Subcutaneous abdominal adipose tissue (tissue), 5 donors: ENCODE results near the gene COG1.

Experiments
- H3K27ac ChIP-seq: one replicate; pipeline ENCODE4 v1.7.0; 2013; ENCODE audit warnings: low read depth, mild to moderate bottlenecking, inconsistent platforms, low read length, moderate library complexity
- H3K27me3 ChIP-seq, 5 donors: one replicate each; pipeline ENCODE4 v1.7.0; 2013; ENCODE audit warnings: low read length in 5 of 5, inconsistent platforms in 1 of 5; ENCODE audit not compliant: control insufficient read depth in 5 of 5, insufficient read depth in 4 of 5
- H3K36me3 ChIP-seq, 5 donors: one replicate each; pipeline ENCODE4 v1.7.0; 2013; ENCODE audit warnings: low read length in 5 of 5; ENCODE audit not compliant: control insufficient read depth in 5 of 5, insufficient read depth in 5 of 5
- H3K4me1 ChIP-seq, 5 donors: one replicate each; pipeline ENCODE4 v1.7.0; 2013; ENCODE audit warnings: low read length in 5 of 5, mild to moderate bottlenecking in 3 of 5, moderate library complexity in 1 of 5; ENCODE audit not compliant: control insufficient read depth in 5 of 5, insufficient read depth in 5 of 5
- H3K4me3 ChIP-seq, 5 donors: one replicate each; pipeline ENCODE4 v1.7.0; 2013; ENCODE audit warnings: low read length in 5 of 5, low read depth in 1 of 5
- H3K9ac ChIP-seq, 5 donors: one replicate each; pipeline ENCODE4 v1.7.0; 2013; ENCODE audit warnings: low read length in 5 of 5, mild to moderate bottlenecking in 4 of 5, moderate library complexity in 3 of 5
- H3K9me3 ChIP-seq, 5 donors: one replicate each; pipeline ENCODE4 v1.7.0; 2013; ENCODE audit warnings: low read length in 5 of 5; ENCODE audit not compliant: control insufficient read depth in 5 of 5
- donor health status: healthy.
- donor health status: healthy.
- donor health status: healthy.
- donor health status: healthy.
- donor health status: healthy.

Gene COG1

GRCh38 chr17:73240561-73240960 lies 47.7 kb downstream of the COG1 start:
- no peaks in the 10 kb centered on the region for H3K9me3 ChIP-seq
- H3K4me1 ChIP-seq, result peaks cover 2 to 7% (median 5%) of the 10 kb centered on the region in 5 donors
- no peak overlapping the region for H3K27ac ChIP-seq
- no peak overlapping the region for H3K9ac ChIP-seq
- H3K36me3 ChIP-seq, result peaks cover 20 to 49% (median 31%) of the 10 kb centered on the region in 5 donors
- H3K4me3 ChIP-seq, result no peak overlapping the region
- H3K27me3 ChIP-seq, result no peaks in the 10 kb centered on the region

- no peaks in the 10 kb centered on the region for H3K4me1 ChIP-seq
- peaks cover 8 to 48% (median 23%) of the 10 kb centered on the region in 5 donors for H3K36me3 ChIP-seq
- H3K9me3 ChIP-seq, result no peaks in the 10 kb centered on the region
- H3K27ac ChIP-seq, result no peak overlapping the region
- no peak overlapping the region for H3K9ac ChIP-seq
- H3K27me3 ChIP-seq, result no peaks in the 10 kb centered on the region
- H3K4me3 ChIP-seq, result no peak overlapping the region
Measured at GRCh38 chr17:73247726-73248125, 54.9 kb downstream of the COG1 start.

GRCh38 chr17:73248532-73248931 lies 55.7 kb downstream of the COG1 start:
- Histone ChIP-seq H3K9me3 (no peaks in the 10 kb centered on the region), H3K4me3 (no peak overlapping the region), H3K36me3 (peaks cover 7 to 45% (median 21%) of the 10 kb centered on the region in 5 donors)

GRCh38 chr17:73249700-73250099 lies 56.8 kb downstream of the COG1 start:
- Histone ChIP-seq H3K4me3 (no peak overlapping the region), H3K9me3 (no peaks in the 10 kb centered on the region), H3K27ac (no peak overlapping the region), H3K4me1 (no peaks in the 10 kb centered on the region), H3K36me3 (peaks cover 5 to 38% (median 14%) of the 10 kb centered on the region in 5 donors), H3K9ac (no peak overlapping the region), H3K27me3 (no peaks in the 10 kb centered on the region)

More at GRCh38 chr17:73248532-73248931, 55.7 kb downstream of the COG1 start:
- H3K9ac ChIP-seq, result no peak overlapping the region
- no peaks in the 10 kb centered on the region for H3K4me1 ChIP-seq
- no peak overlapping the region for H3K27ac ChIP-seq
- H3K27me3 ChIP-seq, result no peaks in the 10 kb centered on the region

DNA sequence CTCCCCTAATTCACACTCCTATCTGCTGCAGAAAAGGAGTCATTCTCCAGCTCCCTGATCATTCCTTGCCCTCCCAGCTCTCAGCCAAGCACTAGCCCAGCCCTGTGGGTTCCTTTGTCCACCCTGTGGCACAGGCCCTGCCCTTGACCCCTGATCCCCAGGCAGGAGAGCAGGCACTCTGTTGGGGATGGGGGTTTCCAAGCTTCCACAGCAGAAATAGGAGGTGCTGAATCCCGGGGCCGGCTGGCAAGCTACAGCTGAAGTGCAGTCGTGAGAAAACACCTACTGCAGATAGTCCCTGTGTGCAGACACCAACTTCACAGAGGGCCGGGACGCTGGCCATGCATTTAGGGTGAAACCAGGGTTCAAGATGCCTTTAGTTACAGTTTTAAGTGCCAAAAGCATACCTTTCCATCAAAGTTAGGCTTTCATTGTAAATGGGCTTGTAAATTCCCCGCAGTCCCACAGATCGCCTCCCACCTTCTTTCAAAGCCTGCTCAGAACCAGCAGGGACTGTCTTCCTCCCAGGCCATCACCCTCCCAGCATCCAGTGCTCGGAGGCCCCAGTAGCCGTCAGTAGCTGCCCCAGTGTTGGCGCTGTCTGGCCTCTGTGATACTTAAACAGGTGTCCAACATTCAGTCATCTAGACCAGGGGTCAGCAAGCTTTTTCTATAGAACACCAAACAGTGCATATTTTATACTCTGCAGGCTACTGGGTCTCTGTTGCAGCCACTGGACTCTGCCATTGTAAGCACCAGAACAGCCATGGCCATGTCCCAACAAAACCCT lies 58.2 kb downstream of the COG1 start:
- H3K4me1 ChIP-seq, result no peaks in the 10 kb centered on the region
- no peak overlapping the region for H3K4me3 ChIP-seq
- peaks cover 0 to 26% (median 8%) of the 10 kb centered on the region in 5 donors for H3K36me3 ChIP-seq
- H3K27me3 ChIP-seq, result no peaks in the 10 kb centered on the region
- H3K27ac ChIP-seq, result no peak overlapping the region
- H3K9ac ChIP-seq, result no peak overlapping the region
- no peaks in the 10 kb centered on the region for H3K9me3 ChIP-seq

DNA sequence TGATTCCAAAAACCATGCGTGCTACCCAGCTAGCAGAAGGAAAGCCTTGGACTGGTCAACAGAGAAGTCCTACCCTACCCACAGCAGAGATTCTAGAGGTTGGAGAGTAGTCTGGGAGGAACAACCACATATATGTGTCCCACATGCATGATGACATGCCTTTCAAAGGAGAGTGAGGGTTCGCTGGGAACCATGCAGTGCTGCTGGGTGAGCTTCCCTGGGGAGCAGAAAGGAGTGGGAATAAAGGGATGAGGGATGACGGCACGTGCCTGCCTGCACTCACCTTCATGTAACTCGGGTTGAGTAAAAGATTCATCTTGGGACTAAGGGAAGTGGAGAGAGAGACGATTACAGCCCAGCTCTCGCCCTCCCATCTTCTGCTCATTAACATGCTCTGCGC lies 59.0 kb downstream of the COG1 start:
- no peak overlapping the region for H3K9ac ChIP-seq
- H3K27me3 ChIP-seq, result no peaks in the 10 kb centered on the region
- H3K36me3 ChIP-seq, result peaks cover 0 to 18% (median 7%) of the 10 kb centered on the region in 5 donors
- no peaks in the 10 kb centered on the region for H3K9me3 ChIP-seq
- H3K4me1 ChIP-seq, result peaks cover 0 to 2% (median 0%) of the 10 kb centered on the region in 5 donors
- H3K27ac ChIP-seq, result no peak overlapping the region
- H3K4me3 ChIP-seq, result no peak overlapping the region

GRCh38 chr17:73255671-73256181 lies 62.9 kb downstream of the COG1 start:
- Histone ChIP-seq H3K27ac (no peak overlapping the region), H3K4me1 (peaks cover 0 to 11% (median 0%) of the 10 kb centered on the region in 5 donors), H3K4me3 (no peak overlapping the region), H3K36me3 (no peaks in the 10 kb centered on the region), H3K9ac (no peak overlapping the region), H3K27me3 (no peaks in the 10 kb centered on the region), H3K9me3 (no peaks in the 10 kb centered on the region)

GRCh38 chr17:73256220-73256619 lies 63.4 kb downstream of the COG1 start:
- H3K9me3 ChIP-seq, result no peaks in the 10 kb centered on the region
- no peak overlapping the region for H3K4me3 ChIP-seq
- no peak overlapping the region for H3K9ac ChIP-seq
- H3K4me1 ChIP-seq, result peaks cover 0 to 11% (median 0%) of the 10 kb centered on the region in 5 donors
- H3K27me3 ChIP-seq, result no peaks in the 10 kb centered on the region
- no peaks in the 10 kb centered on the region for H3K36me3 ChIP-seq
- no peak overlapping the region for H3K27ac ChIP-seq

DNA sequence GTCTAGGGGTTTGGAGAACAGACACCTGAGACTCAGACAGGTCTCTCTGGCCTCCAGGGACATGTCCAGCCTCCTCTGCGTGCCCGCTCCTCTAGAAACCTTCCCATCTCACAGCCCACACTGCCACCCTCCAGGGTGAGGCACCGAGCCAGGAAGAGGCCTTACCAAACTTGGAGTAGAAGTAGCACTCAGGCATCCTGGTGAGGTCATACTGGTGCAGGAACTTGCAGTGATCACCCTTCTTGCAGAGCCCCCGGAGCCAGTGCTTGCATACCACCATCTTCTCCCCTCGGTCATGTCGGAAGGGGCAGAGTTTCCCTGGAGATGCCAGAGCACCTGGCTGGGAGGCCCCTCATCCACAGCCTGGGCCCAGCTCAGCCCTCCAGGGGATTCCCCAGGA lies 64.7 kb downstream of the COG1 start:
- Histone ChIP-seq H3K27ac (no peak overlapping the region), H3K27me3 (no peaks in the 10 kb centered on the region)

More for the DNA sequence above, 64.7 kb downstream of the COG1 start:
- Histone ChIP-seq H3K9me3 (no peaks in the 10 kb centered on the region), H3K4me1 (peaks cover 0 to 11% (median 0%) of the 10 kb centered on the region in 5 donors), H3K4me3 (no peak overlapping the region), H3K36me3 (no peaks in the 10 kb centered on the region), H3K9ac (peak overlapping the region in 1 of 5 donors; percentile 39)
